Astrocyte of the spinal cord (primary cell): ENCODE measurements around the gene GRIA3.

ENCODE experiments used
- DNase-seq: peaks from one replicate; pipeline ENCODE4 v3.0.0; 2011; ENCODE audit warnings: low read depth, low spot score
- H3K4me3 ChIP-seq: 2 replicates; pipeline ENCODE4 v1.5.1; 2011; ENCODE audit warnings: low read depth, mild to moderate bottlenecking, low read length, moderate library complexity
- in situ Hi-C: cut with HindIII; loops from 2 replicates; pipeline ENCODE4 v1.10.0; 2017; ENCODE audit warnings: low sequenced_read_pairs
- TF ChIP-seq, protein P1 (sequence below): IDR thresholded peaks from 2 replicates; pipeline ENCODE4 v1.5.1; 2012; ENCODE audit warnings: low read depth, mild to moderate bottlenecking, low read length, inconsistent platforms

The GRIA3 gene

DNA sequence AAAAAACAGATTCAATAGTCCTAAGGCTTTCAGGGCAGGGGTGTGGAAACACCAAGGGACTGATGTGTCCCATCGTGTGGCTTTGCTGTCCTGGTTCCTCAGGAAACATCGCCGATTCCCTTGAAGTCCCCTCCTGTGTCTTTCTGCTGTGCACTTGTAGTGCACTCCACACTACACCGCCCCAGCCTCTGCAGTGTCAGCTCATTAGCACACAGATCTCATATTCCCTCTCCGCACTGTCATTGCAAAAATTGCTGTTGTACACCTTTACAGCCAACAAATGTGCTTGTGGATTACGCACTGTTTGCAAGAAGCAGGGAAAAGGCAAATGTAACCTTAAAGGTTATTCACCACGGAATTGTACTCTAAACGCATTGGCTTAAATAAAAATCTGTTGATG lies 5.3 kb downstream of the GRIA3 start:
- DNase-seq = no peak
- in situ Hi-C loops = no loop called here
- TF ChIP-seq, protein P1, sequence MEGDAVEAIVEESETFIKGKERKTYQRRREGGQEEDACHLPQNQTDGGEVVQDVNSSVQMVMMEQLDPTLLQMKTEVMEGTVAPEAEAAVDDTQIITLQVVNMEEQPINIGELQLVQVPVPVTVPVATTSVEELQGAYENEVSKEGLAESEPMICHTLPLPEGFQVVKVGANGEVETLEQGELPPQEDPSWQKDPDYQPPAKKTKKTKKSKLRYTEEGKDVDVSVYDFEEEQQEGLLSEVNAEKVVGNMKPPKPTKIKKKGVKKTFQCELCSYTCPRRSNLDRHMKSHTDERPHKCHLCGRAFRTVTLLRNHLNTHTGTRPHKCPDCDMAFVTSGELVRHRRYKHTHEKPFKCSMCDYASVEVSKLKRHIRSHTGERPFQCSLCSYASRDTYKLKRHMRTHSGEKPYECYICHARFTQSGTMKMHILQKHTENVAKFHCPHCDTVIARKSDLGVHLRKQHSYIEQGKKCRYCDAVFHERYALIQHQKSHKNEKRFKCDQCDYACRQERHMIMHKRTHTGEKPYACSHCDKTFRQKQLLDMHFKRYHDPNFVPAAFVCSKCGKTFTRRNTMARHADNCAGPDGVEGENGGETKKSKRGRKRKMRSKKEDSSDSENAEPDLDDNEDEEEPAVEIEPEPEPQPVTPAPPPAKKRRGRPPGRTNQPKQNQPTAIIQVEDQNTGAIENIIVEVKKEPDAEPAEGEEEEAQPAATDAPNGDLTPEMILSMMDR = no peak
- no peak overlapping the region for H3K4me3 ChIP-seq

DNA sequence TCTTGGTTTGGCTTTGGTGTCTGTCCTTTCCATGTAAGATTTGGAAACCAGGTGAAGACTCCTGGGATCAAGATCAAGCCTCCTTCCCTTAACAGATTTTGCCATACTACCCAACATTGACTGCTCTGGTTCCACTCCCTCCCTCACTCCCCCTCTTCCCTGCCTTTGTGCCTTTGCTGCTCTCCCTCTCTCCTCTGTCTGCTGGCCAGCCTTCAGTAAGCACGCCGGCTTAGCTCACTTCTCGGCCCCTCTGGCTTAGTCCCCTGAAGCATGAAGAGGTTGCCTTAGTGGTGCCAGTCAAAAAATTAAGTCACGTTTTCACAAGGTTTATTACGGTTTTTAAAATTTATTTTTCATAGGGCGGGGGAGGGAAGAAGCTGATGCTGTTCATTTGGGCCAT lies 6.0 kb downstream of the GRIA3 start:
- no peak for DNase-seq
- no peak overlapping the region for H3K4me3 ChIP-seq
- in situ Hi-C loops = no loop called here

DNA sequence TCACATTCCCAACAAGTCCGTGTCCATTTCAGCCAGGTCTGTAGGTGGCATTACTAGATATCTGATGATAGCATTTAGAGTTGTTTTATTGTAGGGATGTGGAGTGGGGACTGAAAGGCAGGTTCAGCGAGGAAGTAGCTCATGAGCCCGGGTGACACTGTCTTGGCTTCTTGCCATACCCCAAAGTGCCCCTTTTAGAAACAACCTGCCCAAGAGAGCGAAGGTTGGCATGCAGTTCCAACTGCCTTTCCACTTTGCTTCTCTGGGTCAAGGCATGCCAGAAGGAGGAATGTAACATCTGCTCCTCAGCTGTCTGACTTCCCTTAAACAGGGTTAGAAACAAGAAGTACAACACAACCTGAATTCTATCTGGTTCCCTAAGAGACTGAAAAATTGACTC lies 9.0 kb downstream of the GRIA3 start:
- H3K4me3 ChIP-seq = no peak overlapping the region
- TF ChIP-seq, protein P1 = no peak
- no peak for DNase-seq
- in situ Hi-C loops = no loop called here

More for the DNA sequence above, 6.0 kb downstream of the GRIA3 start:
- TF ChIP-seq, protein P1 = no peak

DNA sequence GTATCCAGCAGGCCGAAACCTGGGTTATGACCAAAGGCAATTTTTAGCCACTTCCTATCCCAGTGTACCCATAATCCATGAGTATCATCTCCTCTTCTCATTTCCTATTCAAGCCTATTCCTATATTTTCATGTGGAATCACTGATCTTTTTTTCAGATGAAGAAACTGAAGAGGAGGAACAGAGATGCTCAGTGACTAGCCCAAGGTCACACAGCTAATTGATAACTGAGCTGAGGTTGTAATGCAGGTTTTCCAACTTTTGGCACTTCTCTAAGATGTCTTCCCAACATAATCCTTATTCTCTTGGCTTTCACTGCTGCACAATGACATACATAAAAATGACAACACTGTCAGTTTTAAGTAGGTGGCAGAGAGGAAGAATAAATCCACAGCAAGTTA lies 15.3 kb downstream of the GRIA3 start:
- TF ChIP-seq, protein P1 = no peak
- no peak for DNase-seq
- H3K4me3 ChIP-seq = no peak overlapping the region
- in situ Hi-C loops = no loop called here

DNA sequence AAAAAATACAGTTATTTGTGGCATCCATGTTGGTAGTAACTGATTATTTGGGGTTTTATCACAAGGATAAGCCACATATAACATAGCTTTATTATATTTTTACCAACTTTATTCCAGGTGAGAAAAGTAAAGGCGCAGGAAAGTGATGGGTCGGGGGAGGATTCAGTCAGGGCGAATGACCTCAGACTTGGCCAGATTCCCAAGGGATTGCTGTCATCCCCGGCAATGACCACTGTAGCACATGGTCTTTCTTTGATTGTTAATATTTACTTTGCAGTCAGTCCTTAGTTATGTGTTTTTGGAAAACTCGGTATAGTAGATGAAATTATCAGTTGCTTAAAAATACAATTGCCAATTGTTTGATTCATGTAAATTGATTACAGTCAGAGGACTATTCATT lies 17.6 kb downstream of the GRIA3 start:
- H3K4me3 ChIP-seq = no peak overlapping the region
- in situ Hi-C loops = no loop called here
- DNase-seq = no peak
- TF ChIP-seq, protein P1 = no peak

DNA sequence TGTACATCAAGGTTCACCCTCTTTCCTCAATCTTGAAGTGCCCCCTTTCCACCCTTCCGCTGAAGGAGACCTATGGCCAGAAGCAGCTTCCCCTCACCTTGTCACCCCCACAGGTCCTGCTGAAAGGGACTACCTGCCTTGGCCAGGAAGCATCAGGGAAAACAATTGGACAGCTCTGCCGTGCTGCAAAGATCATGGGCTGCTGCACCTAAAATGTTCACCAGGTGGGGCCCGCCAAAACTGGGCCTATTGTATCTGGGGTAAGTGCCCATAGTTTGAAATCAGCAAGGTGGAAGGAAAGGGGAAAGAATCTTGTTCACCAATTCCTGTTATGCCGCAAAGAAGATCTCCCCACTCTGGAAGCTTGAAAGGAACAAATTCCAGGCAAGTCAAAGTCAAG lies 18.4 kb downstream of the GRIA3 start:
- DNase-seq = no peak
- H3K4me3 ChIP-seq = no peak overlapping the region
- in situ Hi-C loops = no loop called here
- TF ChIP-seq, protein P1 = no peak

DNA sequence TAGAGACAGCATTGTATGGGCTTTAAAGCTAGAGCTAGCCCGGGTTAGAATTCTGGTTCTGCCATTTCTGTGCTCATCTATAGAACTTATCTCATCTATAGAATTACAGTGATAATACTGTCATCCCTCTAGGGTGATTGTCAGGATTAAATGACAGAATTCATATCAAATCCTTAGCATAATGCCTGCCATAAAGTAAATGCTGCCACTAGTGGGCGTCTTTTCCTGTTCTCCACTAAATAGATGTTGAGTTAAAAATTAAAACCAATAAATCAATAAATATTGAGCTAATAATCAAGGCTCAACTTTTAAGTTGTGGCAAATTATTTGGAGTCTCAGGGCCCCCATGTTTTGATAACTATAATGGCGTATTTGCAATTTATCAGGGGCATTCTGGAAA lies 19.7 kb downstream of the GRIA3 start:
- in situ Hi-C loops = no loop called here
- H3K4me3 ChIP-seq = no peak overlapping the region
- DNase-seq = no peak
- TF ChIP-seq, protein P1 = no peak
